Suprapubic skin (tissue), 4 donors: ENCODE results near the gene CCDC13. TPM values are rescaled to one million over a fixed set of nuclear protein-coding genes. Genes with fewer than 3 reads are reported as not detected.
"Not testable (repeated sequence)": the region's sequence is repeated elsewhere in the genome, so short reads cannot be mapped to it uniquely, and the experiment has no call there.

Experiments
- DNase-seq, 2 donors: peaks; one replicate each; pipeline ENCODE4 v3.0.0-alpha.2; 2019; ENCODE audit warnings: low spot score in 2 of 2
- H3K27ac ChIP-seq: fragments of 200-600 bp; sonication (generic); one replicate; pipeline ENCODE4 v1.5.1; 2019
- H3K27me3 ChIP-seq: fragments of 200-600 bp; sonication (generic); one replicate; pipeline ENCODE4 v1.5.1; 2019
- H3K36me3 ChIP-seq: fragments of 200-600 bp; sonication (generic); one replicate; pipeline ENCODE4 v1.5.1; 2019
- H3K4me1 ChIP-seq: fragments of 200-600 bp; sonication (generic); one replicate; pipeline ENCODE4 v1.5.1; 2019
- H3K4me3 ChIP-seq: fragments of 200-600 bp; sonication (generic); one replicate; pipeline ENCODE4 v1.5.1; 2019; ENCODE audit warnings: mild to moderate bottlenecking
- H3K9me3 ChIP-seq: fragments of 200-600 bp; sonication (generic); one replicate; pipeline ENCODE4 v1.5.1; 2019
- EP300 ChIP-seq: sonication (generic); formaldehyde crosslinking; IDR thresholded peaks from one replicate; pipeline ENCODE4 v1.6.1; 2017; ENCODE audit warnings: antibody characterized with exemption
- POLR2A ChIP-seq, 2 donors: fragments of 450-650 bp; IDR thresholded peaks; one replicate each; pipeline ENCODE4 v1.6.1; 2017; ENCODE audit warnings: antibody characterized with exemption in 2 of 2, mild to moderate bottlenecking in 2 of 2, moderate library complexity in 2 of 2
- POLR2AphosphoS5 ChIP-seq, 3 donors: sonication (generic); formaldehyde crosslinking; IDR thresholded peaks; one replicate each; pipeline ENCODE4 v1.6.1; 2017; ENCODE audit warnings: antibody characterized with exemption in 3 of 3
- WGBS: methylation state at CpG from one replicate; pipeline ENCODE4 v1.1.5; 2018; 5-methylcytosine and 5-hydroxymethylcytosine counted together
- total RNA-seq, 4 donors: library from RNA; depleted of rRNA; stranded (reverse); fragments of >200 nt; gene quantifications; one replicate each; pipeline ENCODE4 v1.1.0, GENCODE V29; 2016
- TF ChIP-seq, protein P1 (sequence below), 2 donors: fragments of 200-600 bp in 1 of 2; fragments of 450-650 bp in 1 of 2; sonication (generic) in 1 of 2; IDR thresholded peaks; one replicate each; pipeline ENCODE4 v1.5.1; 2016 to 2019; ENCODE audit warnings: antibody characterized with exemption in 2 of 2, mild to moderate bottlenecking in 1 of 2, moderate library complexity in 1 of 2

CCDC13 gene
- total RNA-seq, 4 donors from 2014 or later, result 0.89 TPM; not detected in 3

DNA sequence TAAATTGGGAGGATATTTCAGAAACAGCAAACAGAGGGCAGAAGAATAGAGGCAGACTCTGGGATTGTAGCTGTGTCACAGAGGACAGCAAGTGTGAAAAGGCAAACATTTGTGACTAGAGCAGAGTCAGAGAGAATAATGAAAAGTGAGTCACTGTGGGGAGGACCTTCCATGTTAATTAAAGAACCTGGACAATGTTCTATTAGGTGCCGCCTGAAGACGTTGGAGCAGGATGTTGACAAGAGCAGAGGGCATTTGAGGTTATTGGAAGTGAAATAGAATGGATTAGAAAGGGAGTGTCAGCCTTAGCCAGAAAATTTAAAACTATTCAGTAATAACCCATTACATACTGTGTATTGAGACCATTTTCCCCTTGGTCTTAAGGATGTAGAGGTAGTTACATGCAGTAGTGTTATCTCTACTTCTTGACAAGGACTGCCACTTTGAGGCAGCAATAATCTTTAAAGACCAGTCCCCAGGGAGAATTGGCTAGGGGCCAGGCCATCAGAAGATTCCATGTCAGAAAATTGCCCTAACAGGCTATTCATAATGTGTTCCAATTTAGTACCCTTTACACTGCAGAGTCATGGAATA lies 42.0 kb upstream of the CCDC13 start:
- Histone ChIP-seq H3K9me3 (no peaks in the 10 kb centered on the region), H3K36me3 (no peaks in the 10 kb centered on the region), H3K4me1 (peaks cover 32% of the 10 kb centered on the region), H3K4me3 (no peak overlapping the region), H3K27me3 (no peaks in the 10 kb centered on the region), H3K27ac (no peak overlapping the region)
- WGBS, result 37% methylated on average over 2 of the region's 2 CpGs
- DNase-seq, result no peak
- TF ChIP-seq POLR2A (IDR thresholded peaks at IDR 0.05) (no peak), EP300 (no peak), POLR2AphosphoS5 (IDR thresholded peaks at IDR 0.05) (no peak)
- TF ChIP-seq, protein P1, sequence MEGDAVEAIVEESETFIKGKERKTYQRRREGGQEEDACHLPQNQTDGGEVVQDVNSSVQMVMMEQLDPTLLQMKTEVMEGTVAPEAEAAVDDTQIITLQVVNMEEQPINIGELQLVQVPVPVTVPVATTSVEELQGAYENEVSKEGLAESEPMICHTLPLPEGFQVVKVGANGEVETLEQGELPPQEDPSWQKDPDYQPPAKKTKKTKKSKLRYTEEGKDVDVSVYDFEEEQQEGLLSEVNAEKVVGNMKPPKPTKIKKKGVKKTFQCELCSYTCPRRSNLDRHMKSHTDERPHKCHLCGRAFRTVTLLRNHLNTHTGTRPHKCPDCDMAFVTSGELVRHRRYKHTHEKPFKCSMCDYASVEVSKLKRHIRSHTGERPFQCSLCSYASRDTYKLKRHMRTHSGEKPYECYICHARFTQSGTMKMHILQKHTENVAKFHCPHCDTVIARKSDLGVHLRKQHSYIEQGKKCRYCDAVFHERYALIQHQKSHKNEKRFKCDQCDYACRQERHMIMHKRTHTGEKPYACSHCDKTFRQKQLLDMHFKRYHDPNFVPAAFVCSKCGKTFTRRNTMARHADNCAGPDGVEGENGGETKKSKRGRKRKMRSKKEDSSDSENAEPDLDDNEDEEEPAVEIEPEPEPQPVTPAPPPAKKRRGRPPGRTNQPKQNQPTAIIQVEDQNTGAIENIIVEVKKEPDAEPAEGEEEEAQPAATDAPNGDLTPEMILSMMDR (IDR thresholded peaks at IDR 0.05), result no peak

DNA sequence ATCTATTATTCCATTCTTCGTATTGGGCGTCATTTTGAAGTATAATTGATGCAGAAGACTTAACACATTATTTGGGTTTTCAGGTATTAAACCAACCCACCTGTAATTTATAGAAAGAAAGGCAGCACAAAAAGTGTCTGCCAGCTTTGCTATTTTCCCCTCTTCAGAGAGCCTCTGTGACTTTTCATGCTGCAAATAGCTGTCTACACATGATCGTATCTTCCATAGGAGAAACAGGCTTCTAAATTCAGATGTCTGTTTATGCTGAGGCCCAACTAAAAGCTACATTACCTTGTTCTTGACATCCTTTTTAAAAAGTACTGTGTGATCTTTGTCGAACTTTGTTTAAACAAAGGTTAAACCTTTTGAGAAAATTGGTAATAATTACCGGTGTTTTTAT lies 41.2 kb upstream of the CCDC13 start:
- no peaks in the 10 kb centered on the region for H3K27me3 ChIP-seq
- no peaks in the 10 kb centered on the region for H3K36me3 ChIP-seq
- no peak overlapping the region for H3K4me3 ChIP-seq
- DNase-seq, result no peak
- no peak overlapping the region for H3K27ac ChIP-seq
- peaks cover 26% of the 10 kb centered on the region for H3K4me1 ChIP-seq
- 72% methylated on average over 5 of the region's 5 CpGs for WGBS
- no peaks in the 10 kb centered on the region for H3K9me3 ChIP-seq
- no peak for TF ChIP-seq POLR2A (IDR thresholded peaks at IDR 0.05)
- TF ChIP-seq EP300, result no peak
- no peak for TF ChIP-seq POLR2AphosphoS5 (IDR thresholded peaks at IDR 0.05)
- TF ChIP-seq, protein P1 (IDR thresholded peaks at IDR 0.05), result no peak

DNA sequence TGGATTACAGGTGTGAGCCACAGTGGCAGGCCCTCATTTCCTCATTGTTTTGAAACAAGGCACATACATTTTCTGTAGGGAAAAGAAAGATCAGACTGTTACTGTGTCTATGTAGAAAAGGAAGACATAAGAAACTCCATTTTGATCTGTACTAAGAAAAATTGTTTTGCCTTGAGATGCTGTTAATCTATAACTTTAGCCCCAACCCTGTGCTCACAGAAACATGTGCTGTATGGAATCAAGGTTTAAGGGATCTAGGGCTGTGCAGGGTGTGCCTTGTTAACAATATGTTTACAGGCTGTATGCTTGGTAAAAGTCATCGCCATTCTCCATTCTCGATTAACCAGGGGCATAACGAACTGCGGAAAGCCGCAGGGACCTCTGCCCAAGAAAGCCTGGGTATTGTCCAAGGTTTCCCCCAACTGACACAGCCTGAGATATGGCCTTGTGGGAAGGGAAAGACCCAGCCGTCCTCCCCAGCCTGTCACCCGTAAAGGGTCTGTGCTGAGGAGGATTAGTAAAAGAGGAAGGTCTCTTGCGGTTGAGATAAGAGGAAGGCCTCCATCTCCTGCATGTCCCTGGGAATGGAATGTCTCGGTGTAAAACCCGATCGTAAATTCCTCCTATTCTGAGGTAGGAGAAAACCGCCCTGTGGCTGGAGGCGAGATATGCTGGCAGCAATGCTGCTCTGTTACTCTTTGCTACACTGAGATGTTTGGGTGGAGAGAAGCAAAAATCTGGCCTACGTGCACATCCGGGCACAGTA lies 38.2 kb upstream of the CCDC13 start:
- H3K27me3 ChIP-seq, H3K36me3 ChIP-seq, H3K9me3 ChIP-seq, DNase-seq, H3K4me3 ChIP-seq, H3K27ac ChIP-seq: not testable (repeated sequence)
- peaks cover 23% of the 10 kb centered on the region for H3K4me1 ChIP-seq
- WGBS, result 34% methylated on average over 15 of the region's 15 CpGs

DNA sequence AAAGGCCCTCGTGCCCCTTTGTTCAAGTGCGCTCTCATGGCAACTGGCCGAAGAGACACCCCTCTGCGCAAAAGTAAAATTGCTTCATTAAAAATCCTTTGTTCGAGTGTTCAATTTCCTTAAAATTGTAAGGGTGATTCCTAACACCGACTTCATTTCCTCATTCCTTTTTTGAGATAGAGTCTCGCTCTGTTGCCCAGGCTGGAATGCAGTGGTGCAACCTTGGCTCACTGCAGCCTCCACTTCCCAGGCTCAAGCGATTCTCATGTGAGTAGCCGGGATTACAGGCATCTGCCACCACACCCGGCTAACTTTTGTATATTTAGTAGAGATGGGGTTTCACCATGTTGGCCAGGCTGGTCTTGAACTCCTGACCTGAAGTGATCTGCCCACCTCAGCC lies 37.7 kb upstream of the CCDC13 start:
- H3K4me3 ChIP-seq, H3K9me3 ChIP-seq, H3K27ac ChIP-seq, DNase-seq, H3K36me3 ChIP-seq, H3K27me3 ChIP-seq: not testable (repeated sequence)
- WGBS, result 73% methylated on average over 10 of the region's 10 CpGs
- peaks cover 19% of the 10 kb centered on the region for H3K4me1 ChIP-seq

DNA sequence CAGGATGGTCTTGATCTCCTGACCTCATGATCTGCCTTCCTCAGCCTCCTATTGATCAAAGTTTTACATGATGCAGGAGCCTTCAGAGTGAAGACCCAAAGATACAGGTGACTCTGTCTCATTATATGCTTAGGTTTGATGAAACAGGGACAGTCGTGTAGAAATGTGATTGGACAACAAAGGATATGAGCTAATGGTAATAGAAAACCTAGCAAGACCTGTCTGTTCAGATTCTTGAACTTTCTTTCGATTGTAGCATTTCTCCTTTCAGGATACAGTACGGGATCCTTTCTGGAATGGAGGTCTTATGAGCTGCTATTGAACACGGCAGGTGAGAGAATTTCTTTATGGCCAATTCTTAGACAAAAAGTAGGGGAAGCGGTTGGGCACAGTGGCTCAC lies 36.1 kb upstream of the CCDC13 start, which contains the start of gene ACKR2:
Gene ACKR2, plus strand, starts transcription at position 244 of the 400 bp plus-strand sequence. CDS start 55,058 bp downstream, outside the sequence.
- Histone ChIP-seq H3K27ac (no peak within 1 kb of the TSS), H3K9me3 (no peaks in the 10 kb centered on the region), H3K27me3 (no peaks in the 10 kb centered on the region), H3K36me3 (no peaks in the 10 kb centered on the region), H3K4me3 (no peak within 1 kb of the TSS), H3K4me1 (peaks cover 18% of the 10 kb centered on the region)
- WGBS, result 83% methylated on average over 5 of the region's 5 CpGs
- no peak for DNase-seq
- TF ChIP-seq POLR2A (IDR thresholded peaks at IDR 0.05) (no peak), POLR2AphosphoS5 (IDR thresholded peaks at IDR 0.05) (no peak), EP300 (no peak)
- TF ChIP-seq, protein P1 (IDR thresholded peaks at IDR 0.05), result no peak

DNA sequence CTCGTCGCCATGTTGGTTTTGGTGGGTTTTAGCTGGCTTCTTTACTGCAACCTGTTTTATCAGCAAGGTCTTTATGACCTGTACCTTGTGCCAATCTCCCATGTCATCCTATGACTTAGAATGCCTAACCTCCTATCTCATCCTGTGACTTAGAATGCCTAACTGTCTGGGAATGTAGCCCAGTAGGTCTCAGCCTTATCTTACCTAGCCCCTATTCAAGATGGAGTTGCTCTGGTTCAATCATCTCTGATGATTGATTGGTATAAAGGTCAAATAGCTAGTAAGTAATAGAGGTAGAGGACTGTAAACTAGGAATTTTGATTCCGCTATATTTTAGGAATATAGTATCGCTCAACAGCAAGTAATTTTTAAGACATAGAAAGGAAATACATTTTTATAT lies 34.9 kb upstream of the CCDC13 start:
- Histone ChIP-seq H3K9me3 (no peaks in the 10 kb centered on the region), H3K27me3 (no peaks in the 10 kb centered on the region), H3K4me1 (peaks cover 23% of the 10 kb centered on the region), H3K4me3 (no peak overlapping the region), H3K27ac (no peak overlapping the region), H3K36me3 (no peaks in the 10 kb centered on the region)
- DNase-seq, result no peak
- no peak for TF ChIP-seq POLR2A (IDR thresholded peaks at IDR 0.05)
- 92% methylated on average over 4 of the region's 4 CpGs for WGBS
